Vagina (tissue), 2 donors: ENCODE data around the gene ARID5B. TPM values are rescaled to one million over a fixed set of nuclear protein-coding genes. Genes with fewer than 3 reads are reported as not detected.

Source experiments
- DNase-seq, 2 donors: peaks; one replicate each; pipeline ENCODE4 v3.0.0-alpha.2; 2017; ENCODE audit errors: extremely low spot score in 2 of 2
- H3K27ac ChIP-seq: fragments of 200-600 bp; sonication (generic); one replicate; pipeline ENCODE4 v1.5.1; 2019
- H3K27me3 ChIP-seq: fragments of 200-600 bp; sonication (generic); one replicate; pipeline ENCODE4 v1.5.1; 2019
- H3K36me3 ChIP-seq, 2 donors: fragments of 200-600 bp; sonication (generic); one replicate each; pipeline ENCODE4 v1.5.1; 2017 to 2019
- H3K4me1 ChIP-seq: fragments of 200-600 bp; sonication (generic); one replicate; pipeline ENCODE4 v1.5.1; 2019
- H3K4me3 ChIP-seq, 2 donors: fragments of 200-600 bp; sonication (generic); 1 replicate in 1 of 2; 2 replicates in 1 of 2; pipeline ENCODE4 v1.5.1; 2016 to 2019
- H3K9me3 ChIP-seq: fragments of 200-600 bp; sonication (generic); one replicate; pipeline ENCODE4 v1.5.1; 2019
- CTCF ChIP-seq, 3 experiments: fragments of 450-650 bp in 2 of 3; fragments of 200-600 bp in 1 of 3; sonication (generic) in 1 of 3; IDR thresholded peaks; one replicate each; pipeline ENCODE4 v1.5.1; 2017 to 2019; ENCODE audit warnings: antibody characterized with exemption in 3 of 3, mild to moderate bottlenecking in 2 of 3, moderate library complexity in 2 of 3
- POLR2A ChIP-seq, 2 donors: fragments of 450-650 bp; IDR thresholded peaks; one replicate each; pipeline ENCODE4 v1.6.1; 2017; ENCODE audit warnings: antibody characterized with exemption in 2 of 2, mild to moderate bottlenecking in 2 of 2, moderate library complexity in 2 of 2
- POLR2AphosphoS5 ChIP-seq, 2 donors: sonication (generic); formaldehyde crosslinking; IDR thresholded peaks; one replicate each; pipeline ENCODE4 v1.9.0; 2017; ENCODE audit warnings: antibody characterized with exemption in 2 of 2, mild to moderate bottlenecking in 2 of 2, low read depth in 1 of 2; ENCODE audit not compliant: insufficient read depth in 1 of 2
- intact Hi-C: fragments of 100-400 bp; cut with DNase I; formaldehyde crosslinking; loops from one replicate; pipeline ENCODE4 v1.15.1; 2023
- total RNA-seq: library from RNA; depleted of rRNA; stranded (reverse); fragments of >200 nt; gene quantifications from one replicate; pipeline ENCODE4 v1.2.3, GENCODE V29; 2016

Gene ARID5B
- total RNA-seq, 1 donor from 2014 or later = 75.9 TPM

DNA sequence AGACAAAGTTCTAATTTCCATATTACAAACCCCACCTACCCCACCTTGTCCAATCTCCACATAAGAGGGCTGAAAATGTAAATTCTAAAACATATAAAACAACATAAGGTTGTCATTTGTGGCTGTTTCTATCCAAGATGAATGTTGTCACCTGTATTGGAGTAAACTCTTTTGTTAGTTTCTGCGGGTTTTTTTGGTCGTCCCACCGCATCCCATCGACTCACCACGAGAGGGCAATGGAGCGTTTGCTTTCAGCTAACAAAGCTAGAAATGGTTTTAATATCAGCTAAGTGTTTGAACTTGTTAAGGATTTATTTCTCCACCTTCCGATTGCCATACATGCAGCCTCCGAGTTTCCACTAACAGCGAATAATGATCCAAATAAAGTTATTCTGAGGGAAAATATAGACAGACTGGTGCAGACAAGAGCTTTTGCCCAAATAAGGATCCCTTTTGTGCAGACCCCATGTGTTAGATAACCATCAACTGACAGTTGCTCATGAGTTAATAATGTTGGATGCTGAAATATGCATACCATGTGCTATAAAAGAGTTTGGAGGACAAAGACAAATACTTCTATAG lies 137.2 kb downstream of the ARID5B start:
- DNase-seq = no peak
- TF ChIP-seq CTCF (IDR thresholded peaks at IDR 0.05) (peak; percentile 58 to 91 (median 71)), POLR2A (IDR thresholded peaks at IDR 0.05) (no peak), POLR2AphosphoS5 (IDR thresholded peaks at IDR 0.05; ENCODE audit: insufficient read depth in 1 of 2, low read depth in 1 of 2) (peak; percentile 15 to 48)
- H3K4me1 ChIP-seq = peaks cover 53% of the 10 kb centered on the region
- no peaks in the 10 kb centered on the region for H3K9me3 ChIP-seq
- no peaks in the 10 kb centered on the region for H3K27me3 ChIP-seq
- no peak overlapping the region for H3K4me3 ChIP-seq
- intact Hi-C loops = loop anchor here (5.0 kb wide), 2 partner anchors 136 to 204 kb away; partner anchors contain the start of gene ARID5B
- no peaks in the 10 kb centered on the region for H3K36me3 ChIP-seq
- H3K27ac ChIP-seq = peak overlapping the region; percentile 77

- TF ChIP-seq POLR2A (IDR thresholded peaks at IDR 0.05) = no peak
- no peak for TF ChIP-seq POLR2AphosphoS5 (IDR thresholded peaks at IDR 0.05; ENCODE audit: insufficient read depth in 1 of 2, low read depth in 1 of 2)
- TF ChIP-seq CTCF (IDR thresholded peaks at IDR 0.05) = no peak
- Histone ChIP-seq H3K27ac (peak overlapping the region; percentile 77), H3K36me3 (no peaks in the 10 kb centered on the region), H3K27me3 (no peaks in the 10 kb centered on the region), H3K4me1 (peaks cover 66% of the 10 kb centered on the region), H3K4me3 (no peak overlapping the region), H3K9me3 (no peaks in the 10 kb centered on the region)
- intact Hi-C loops = loop anchor here (5.0 kb wide), 2 partner anchors 138 to 202 kb away; partner anchors contain the start of gene ARID5B
- DNase-seq = no peak
Measured at GRCh38 chr10:62039954-62040353, 138.5 kb downstream of the ARID5B start.

- no peak overlapping the region for H3K4me3 ChIP-seq
- intact Hi-C loops = no loop called here
- DNase-seq = no peak
- H3K27ac ChIP-seq = peak overlapping the region; percentile 97
- TF ChIP-seq CTCF (IDR thresholded peaks at IDR 0.05) (no peak), POLR2A (IDR thresholded peaks at IDR 0.05) (no peak), POLR2AphosphoS5 (IDR thresholded peaks at IDR 0.05; ENCODE audit: insufficient read depth in 1 of 2, low read depth in 1 of 2) (no peak)
- H3K9me3 ChIP-seq = no peaks in the 10 kb centered on the region
- no peaks in the 10 kb centered on the region for H3K36me3 ChIP-seq
- H3K4me1 ChIP-seq = peaks cover 74% of the 10 kb centered on the region
- H3K27me3 ChIP-seq = no peaks in the 10 kb centered on the region
Measured at GRCh38 chr10:62040881-62041280, 139.4 kb downstream of the ARID5B start.

GRCh38 chr10:62043421-62044021 lies 142.0 kb downstream of the ARID5B start:
- peak in 1 of 2 donors; percentile 13 for TF ChIP-seq POLR2AphosphoS5 (IDR thresholded peaks at IDR 0.05; ENCODE audit: insufficient read depth in 1 of 2, low read depth in 1 of 2)
- no peak for TF ChIP-seq CTCF (IDR thresholded peaks at IDR 0.05)
- TF ChIP-seq POLR2A (IDR thresholded peaks at IDR 0.05) = no peak
- Histone ChIP-seq H3K4me3 (no peak overlapping the region), H3K27ac (peak overlapping the region; percentile 97), H3K27me3 (no peaks in the 10 kb centered on the region), H3K4me1 (peaks cover 75% of the 10 kb centered on the region), H3K9me3 (no peaks in the 10 kb centered on the region), H3K36me3 (no peaks in the 10 kb centered on the region)
- DNase-seq = no peak
- intact Hi-C loops = no loop called here

- TF ChIP-seq POLR2A (IDR thresholded peaks at IDR 0.05) (no peak), POLR2AphosphoS5 (IDR thresholded peaks at IDR 0.05; ENCODE audit: insufficient read depth in 1 of 2, low read depth in 1 of 2) (no peak), CTCF (IDR thresholded peaks at IDR 0.05) (no peak)
- H3K27ac ChIP-seq = peak overlapping the region; percentile 97
- H3K9me3 ChIP-seq = no peaks in the 10 kb centered on the region
- H3K27me3 ChIP-seq = no peaks in the 10 kb centered on the region
- H3K4me3 ChIP-seq = no peak overlapping the region
- no peaks in the 10 kb centered on the region for H3K36me3 ChIP-seq
- intact Hi-C loops = no loop called here
- H3K4me1 ChIP-seq = peaks cover 66% of the 10 kb centered on the region
- DNase-seq = no peak
Measured at GRCh38 chr10:62044566-62044965, 143.1 kb downstream of the ARID5B start.
